Skin of body (tissue), 2 donors: Measurements from ENCODE around the gene ZNF605. TPM values are rescaled to one million over a fixed set of nuclear protein-coding genes. Genes with fewer than 3 reads are reported as not detected.
"Not testable (repeated sequence)": the region's sequence is repeated elsewhere in the genome, so short reads cannot be mapped to it uniquely, and the experiment has no call there.

Experiments
- DNase-seq: peaks from one replicate; lab custom pipeline; 2025; lab: John Stamatoyannopoulos, UW
- total RNA-seq: library from RNA; depleted of rRNA; stranded (reverse); fragments of >200 nt; gene quantifications from one replicate; pipeline ENCODE4 v1.2.3, GENCODE V29; 2014

Gene ZNF605
- total RNA-seq, result 14.7 TPM

DNA sequence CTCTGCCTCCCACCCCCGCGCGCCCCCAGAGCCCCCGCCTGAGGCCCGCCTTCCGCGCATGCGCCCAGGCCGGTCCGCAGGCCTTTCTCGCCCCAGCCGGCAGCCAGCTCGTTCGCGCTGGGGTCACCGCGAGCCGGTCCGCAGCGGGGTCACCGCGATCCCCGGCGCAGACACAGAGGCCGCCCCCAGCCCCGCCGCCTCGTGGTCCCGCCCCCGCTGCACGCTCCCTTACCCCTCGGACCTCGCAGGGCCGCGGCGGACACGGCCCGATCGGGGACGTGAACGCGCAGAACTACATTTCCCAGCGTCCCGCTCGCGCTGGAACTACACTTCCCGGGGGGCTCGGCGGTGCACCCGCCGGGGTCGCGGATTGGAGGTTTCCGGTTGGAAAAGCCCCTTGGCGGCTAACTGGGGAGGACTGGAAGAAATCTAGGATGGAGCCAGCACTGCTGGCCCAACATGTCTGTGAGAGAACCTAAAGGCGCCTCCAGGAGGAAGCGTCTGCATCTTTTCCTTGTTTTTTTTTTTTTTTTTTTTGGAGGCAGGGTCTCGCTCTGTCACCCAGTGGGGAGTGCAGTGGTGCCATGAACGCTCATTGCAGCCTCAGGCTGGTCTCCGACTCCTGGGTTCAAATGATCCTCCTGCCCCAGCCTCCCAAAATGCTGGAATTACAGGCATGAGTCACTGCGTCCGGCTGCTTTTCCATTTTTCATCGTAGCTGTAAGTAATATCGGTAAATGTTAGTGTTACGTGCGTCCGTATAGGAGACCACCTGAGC is at the start of gene ZNF605:
Gene ZNF605 (minus strand): TSS at position 296 of the 778 bp plus-strand sequence. CDS start 10,671 bp downstream, outside the sequence.
- peak; percentile 87 for DNase-seq

DNA sequence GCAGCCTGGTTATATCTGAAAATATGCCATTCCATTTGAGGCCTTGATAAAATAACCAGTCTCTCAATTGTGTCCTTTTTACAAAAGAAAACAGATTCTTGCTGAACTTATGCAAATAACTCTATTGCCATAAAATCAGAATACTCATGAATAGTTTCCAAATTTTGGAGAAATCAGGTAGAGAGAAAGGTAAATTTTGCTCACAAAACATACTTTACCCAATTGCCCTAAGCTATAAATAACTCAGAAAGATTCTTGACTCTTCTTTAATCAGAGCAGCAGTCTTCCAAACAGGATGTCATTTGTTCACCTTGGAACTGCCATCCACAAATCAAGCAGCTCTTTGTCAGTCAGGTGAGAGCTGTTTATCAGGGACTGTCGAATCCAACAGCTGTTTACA is 42.6 kb upstream of the ZNF605 start:
- DNase-seq, result no peak

DNA sequence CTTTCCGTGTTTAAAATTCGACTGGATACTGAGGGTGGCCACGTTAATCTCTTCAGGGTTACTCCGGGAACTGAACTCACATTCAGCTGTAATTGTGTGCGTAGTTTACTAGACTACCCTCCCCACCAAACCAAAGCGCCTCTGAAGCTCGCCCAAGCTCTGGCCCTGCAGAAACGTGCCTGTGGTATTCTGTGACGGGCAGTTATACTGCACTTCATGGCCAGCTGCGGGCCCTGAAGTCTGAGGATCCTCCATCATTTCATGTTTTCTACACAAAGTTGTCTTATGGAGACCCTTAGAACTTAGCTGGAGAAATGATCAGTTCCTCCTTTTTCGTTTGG is 30.7 kb upstream of the ZNF605 start:
- DNase-seq, result no peak

DNA sequence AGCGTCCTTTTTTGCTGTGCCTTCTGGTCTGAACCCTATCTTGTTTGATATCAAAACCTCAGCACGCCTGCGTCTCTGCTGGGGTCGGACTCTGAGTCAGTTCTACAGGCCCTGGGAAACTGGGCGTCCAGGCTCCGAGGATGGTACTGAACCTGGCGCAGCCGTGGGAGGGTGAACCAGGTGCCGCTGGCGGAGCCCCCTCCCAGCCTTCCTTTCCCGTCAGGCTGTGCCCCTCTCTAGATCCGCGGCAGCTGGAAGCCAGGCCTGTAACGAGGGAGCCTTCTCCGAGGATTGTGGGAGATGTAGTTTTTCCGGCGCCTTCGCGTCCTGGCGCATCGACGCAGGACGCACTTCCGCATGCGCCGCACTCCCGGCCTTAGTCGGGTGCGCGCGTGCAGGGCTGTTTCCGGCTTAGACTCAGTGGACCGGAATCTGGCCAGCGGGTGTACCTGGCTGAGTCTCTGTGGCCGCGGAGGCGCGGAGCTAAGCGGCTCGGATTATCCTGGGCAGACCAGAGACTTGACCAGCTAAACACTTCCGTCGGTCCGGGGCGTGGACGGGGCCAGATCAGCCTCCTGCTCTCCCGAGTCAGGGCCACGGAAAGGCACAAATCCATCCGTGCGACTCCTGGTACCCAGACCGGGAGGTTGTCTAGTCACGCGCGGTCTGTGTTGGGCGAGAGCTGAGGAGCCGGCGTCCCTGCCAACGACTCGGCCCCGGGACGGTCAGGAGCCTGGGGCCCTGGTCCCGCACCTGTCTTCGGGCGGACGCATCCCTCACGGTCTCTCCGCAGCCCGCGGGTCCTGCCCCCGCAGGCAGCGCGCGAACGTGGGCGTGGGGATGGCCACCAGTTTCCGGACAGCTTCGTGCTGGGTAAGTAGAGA is 30.1 kb upstream of the ZNF605 start, which contains the start of gene ZNF26:
Gene ZNF26 (plus strand): TSS at position 367 of the 884 bp plus-strand sequence. CDS start 474 bp downstream, at position 841.
- DNase-seq, result peak; percentile 89

DNA sequence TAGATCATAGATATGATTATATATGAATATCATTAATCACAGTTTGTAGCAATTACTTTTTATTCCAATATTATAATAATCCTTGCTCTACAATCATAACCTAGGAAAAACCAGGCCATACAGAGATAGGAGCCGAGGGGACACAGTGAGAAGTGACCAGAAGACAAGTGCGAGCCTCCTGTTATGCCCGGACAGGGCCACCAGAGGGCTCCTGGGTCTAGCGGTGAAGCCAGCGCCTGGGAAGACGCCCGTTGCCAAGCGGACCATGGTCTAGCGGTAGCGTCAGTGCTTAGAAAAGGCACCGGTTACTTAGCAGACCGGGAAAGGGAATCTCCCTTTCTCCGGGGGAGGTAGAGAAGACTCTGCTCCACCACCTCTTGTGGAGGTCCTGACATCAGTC is 20.8 kb upstream of the ZNF605 start:
- not testable (repeated sequence) for DNase-seq

DNA sequence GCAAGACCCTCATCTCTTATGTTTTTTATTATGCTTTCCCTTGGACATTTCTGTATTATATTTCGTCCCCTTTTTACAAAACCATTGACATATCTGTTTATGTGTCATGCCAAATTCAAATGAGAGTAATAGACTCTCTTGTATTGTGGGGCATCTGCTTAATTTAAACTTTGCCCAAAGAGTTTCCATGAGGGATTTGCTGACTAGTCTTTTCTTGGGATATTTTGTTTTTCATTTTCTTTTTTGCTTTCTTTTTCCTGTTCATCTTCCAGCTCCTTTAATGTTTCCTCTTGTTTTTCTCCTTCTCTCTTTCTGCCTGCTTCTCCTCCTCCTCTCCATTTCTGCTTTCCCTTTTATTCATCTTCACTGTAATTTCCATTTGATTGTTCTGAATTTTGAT is 16.3 kb upstream of the ZNF605 start:
- DNase-seq, result no peak

DNA sequence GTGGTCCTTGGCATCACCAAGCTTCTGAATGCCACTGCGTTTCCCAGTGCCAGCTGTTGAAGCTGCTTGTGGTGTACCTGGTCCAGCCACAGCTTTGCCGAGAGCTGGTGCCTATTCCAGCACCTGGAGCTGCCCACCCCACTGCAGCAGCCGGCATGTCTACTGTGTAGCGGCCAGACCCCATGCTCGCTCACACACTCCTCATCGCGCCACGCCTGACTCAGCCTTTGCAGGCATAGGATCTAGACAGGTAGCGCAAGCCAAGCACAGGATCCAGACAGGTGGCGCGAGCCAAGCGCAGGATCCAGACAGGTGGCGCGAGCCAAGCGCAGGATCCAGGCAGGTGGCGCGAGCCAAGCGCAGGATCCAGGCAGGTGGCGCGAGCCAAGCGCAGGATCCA is 11.6 kb upstream of the ZNF605 start:
- DNase-seq, result no peak

DNA sequence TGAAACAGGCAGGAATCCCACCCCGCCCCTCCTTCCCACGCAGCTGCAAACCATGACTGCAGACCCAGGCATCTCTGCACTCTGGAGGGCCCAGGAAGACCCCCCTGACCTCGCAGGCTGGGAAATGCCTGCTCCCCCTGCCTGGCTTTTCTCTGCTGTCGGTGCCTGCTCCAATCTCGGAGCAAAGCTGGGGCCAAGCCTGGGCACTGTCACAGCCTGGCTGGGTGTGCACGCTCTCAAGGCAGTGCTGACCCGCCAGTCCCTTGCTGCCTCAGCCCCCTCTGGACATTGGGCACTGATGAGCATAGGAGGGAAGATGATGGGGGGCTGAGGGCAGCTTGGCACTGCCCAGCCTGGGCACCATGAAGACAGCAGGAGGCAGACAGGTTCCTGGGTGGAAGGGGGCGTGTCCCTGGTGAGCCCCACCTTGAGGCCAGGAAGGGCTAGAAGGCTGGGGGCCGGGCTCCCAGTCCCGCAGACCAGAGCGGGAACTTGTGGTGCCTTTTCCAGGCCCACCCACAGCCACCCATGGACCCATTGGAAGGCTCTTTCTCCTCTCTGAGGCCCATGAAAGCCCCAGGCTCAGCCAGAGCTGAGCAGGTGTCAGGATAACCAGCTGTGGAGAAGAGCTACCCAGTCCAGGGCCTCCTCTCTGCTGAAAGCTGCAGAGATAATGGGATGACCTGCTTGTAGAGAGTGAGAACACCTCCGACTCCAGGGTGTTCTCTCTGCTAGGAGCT is 10.7 kb upstream of the ZNF605 start:
- DNase-seq, result no peak

DNA sequence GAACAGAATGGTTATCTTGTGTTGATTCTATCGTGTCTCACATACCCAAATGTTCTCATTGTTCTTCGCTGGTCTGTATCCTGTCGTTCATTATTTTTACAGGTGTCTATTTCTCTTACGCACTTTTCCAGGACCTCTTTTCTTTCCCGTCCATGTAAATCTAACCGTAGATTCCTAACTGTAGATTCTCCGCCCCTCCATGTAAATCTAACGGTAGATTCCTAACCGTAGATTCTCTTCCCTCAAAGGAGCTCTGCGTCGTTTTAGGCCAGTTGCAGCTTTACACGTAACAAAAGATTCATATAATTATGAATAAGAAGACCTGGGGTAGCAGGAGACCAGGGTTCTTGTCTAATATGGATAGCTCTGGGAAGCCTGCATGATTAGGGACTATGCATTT is 9.7 kb upstream of the ZNF605 start:
- DNase-seq, result no peak

DNA sequence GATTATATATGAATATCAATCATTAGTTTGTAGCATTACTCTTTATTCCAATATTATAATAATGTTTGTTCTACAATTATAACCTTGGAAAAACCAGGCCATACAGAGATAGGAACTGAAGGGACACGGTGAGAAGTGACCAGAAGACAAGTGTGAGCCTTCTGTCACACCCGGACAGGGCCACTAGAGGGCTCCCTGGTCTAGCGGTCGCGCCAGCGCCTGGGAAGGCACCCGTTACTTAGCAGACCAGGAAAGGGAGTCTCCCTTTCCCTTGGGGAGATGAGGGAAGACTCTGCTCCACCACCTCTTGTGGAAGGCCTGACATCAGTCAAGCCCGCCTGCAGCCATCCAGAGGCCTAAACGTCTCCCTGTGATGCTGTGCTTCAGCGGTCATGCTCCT is 7.8 kb upstream of the ZNF605 start:
- not testable (repeated sequence) for DNase-seq

DNA sequence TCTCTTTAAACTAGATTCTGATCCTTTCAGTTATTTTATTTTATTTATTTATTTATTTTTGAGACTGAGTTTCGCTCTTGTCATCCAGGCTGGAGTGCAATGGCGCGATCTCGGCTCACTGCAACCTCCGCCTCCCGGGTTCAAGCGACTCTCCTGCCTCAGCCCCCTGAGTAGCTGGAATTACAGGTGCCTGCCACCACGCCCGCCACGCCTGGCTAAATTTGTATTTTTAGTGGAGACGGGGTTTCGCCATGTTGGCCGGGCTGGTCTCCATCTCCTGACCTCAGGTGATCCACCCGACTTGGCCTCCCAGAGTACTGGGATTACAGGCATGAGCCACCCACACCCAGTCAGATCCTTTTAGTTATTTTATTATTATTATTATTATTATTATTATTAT is 5.7 kb upstream of the ZNF605 start:
- DNase-seq, result not testable (repeated sequence)

DNA sequence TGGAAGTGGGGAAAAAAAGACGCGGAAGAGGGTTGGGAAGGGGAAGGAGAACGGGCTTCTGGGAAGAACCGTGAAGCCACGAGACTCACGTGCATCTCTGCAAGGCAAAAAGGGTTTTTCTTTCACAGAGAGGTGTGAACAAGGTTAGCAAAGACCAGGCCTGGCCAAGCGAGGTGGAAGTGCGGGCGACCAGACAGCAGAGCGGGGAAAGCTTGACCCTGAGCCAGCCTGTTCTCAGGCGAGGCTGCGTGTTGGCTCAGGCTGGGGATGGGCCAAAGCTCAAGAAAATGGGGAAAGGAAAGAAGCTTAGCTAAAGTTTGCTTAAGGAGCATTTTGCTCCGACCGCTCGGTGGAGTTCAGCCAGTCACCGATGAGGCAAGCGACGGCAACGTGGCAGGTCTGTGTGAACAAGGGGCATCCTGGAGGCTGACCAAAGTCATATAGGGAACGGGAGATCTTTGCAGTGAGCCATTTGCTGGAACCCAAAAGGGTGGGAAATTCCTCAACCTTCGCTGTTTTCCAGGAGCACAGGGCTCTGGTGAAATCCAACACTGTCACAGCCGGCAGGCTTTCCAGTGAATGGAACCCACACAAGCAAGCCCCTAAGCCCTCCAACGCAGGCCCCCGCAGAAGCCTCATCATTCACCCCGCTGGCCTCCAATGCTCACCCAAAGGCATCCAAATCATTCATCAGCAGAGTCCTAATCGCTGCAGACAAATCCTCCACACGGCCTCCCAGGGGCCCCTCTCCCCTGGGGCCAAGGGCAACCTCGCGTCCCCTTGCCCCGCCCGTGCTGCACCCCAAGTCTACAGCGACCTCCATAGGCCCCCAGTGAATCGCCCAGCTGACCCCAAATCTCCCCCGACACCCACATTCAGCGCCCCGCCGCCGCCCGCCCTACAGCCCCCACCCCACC is 754 bp downstream of the ZNF605 start:
- DNase-seq, result peak; percentile 58

DNA sequence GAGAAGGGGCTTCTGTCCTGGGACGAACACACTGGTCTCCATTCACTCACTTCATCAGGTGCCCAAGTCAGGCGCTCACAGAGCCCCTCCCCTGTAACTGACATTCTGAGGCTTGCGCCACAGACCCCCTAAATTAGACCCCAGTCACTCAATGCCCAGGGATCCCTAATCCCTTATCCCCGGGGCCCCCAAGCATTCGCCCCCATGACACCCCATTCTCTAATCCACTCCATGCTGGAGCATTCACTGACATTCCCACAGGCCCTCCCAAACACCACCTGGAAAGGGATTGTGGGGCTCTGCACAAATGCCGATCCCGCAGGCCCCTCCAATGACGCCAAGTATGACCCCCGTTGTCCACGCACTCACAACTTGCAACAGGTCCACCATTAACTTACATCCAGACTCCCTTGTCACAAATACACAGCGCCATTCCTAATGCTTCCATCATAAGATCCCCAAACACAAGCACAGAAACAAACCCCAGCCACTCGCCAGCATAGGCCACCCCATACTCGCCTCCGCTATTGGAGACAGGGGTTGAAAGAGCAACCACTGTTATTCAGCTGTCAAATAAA is 1.5 kb downstream of the ZNF605 start:
- no peak for DNase-seq

DNA sequence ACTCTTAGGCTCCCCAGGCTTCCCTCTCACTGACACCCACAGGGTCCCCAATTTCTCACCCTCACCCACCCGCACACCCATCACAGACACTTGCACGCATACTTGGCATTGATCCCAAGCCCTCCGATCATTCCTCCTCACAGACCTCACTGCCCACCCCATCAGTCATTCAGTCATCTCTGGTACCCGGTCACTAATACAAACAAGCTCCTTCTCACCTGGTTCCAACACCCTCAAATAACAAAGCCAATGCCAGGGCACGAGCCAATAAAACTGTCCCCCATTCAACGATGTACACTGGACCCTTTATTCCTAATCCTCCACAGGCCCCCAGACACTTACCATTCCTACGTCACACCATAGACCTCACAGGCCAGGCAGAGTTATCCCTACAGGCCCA is 2.3 kb downstream of the ZNF605 start:
- DNase-seq, result no peak

DNA sequence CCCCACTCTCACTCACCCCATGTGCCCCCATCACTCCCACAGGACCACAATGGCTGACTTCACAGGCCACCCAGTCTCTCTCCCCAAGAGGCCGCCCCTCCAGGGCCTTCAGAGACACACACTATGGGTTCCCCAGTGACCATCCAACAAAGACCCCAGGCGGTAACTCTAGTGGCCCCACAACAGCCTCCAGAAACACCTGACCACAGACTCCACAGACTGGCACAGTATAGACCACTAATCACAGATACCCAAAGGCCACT is 3.0 kb downstream of the ZNF605 start:
- DNase-seq, result no peak

DNA sequence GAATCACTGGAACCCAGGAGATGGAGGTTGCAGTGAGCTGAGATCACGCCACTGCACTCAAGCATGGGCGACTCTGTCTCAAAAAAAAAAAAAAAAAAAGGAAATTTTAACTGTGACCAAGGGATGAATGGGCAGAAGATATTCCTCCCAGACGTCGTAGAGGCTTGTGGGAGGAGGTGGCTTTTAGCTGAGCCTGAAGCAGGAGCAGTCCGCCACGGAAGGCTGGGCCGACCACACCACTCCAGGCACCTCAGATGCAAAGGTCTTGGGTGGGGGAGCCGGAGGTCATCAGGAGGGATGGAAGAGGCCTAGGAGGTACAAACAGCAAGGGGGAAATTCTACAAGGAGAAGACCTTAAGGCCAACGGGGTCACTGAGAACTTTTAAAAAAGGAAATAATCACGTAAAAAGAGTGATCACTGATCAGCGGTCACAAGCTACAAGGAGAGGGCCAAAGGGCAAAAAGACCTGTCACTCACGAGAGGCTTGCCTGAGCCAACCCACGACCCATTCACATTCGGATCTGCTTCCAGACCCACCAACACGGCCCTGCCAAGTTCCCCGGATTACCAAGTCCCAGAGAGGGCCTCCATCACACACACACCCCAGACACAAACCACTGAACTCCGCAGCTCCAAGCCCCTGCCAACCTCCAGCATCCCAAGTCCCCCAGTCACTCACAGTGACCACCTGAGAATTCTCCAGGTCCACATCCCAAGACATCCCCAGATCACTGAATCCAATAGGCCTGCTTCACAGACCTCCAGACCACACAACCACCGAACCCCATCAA is 3.5 kb downstream of the ZNF605 start:
- DNase-seq, result no peak

DNA sequence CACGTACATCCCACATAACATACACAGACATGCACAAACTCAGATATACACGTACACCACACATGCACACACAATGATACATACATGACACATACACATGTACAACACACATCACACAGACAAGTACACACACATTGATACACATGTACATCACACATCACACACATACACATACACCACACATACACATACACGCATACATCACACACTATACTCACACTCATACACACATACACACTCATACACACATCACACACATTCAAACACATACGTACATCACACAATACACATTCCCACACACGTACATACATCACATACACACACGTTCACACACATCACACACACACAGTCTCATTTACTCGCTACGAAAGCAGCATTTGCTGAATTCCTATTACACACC is 4.5 kb downstream of the ZNF605 start:
- DNase-seq, result no peak

DNA sequence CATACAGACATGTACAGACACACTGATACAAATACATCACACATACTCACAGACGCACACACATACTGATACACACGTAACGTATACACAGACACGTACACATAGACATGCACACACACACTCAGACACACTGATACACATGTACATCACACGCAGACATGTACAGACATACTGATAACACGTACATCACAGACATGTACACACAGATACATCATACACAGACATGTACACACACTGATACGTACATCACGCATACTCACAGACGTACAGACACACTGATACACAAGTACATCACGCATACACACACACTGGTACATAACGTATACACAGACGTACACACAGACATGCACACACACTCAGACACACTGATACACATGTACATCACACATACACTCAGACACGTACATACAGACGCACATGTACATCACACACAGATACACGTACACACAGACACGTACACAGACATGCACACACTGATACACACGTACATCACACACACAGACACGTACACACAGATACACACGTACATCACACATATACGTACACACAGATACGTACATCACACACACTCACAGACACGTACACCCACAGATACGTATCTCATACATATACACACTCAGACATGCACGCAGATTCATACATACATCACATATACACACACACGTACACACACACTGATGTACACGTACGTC is 5.1 kb downstream of the ZNF605 start:
- DNase-seq, result no peak
